AG04450 (cell line): ENCODE results near the gene ZCCHC7. TPM values are rescaled to one million over a fixed set of nuclear protein-coding genes. Genes with fewer than 3 reads are reported as not detected.

ENCODE experiments used
- CTCF ChIA-PET: fragments of 300-600, 350-600 bp; formaldehyde crosslinking; extraction: SDS; loops from one replicate; lab custom pipeline; 2022; ENCODE audit warnings: antibody characterized with exemption, inconsistent platforms; lab: Charles Lee
- POLR2A ChIA-PET: fragments of 350-600 bp; formaldehyde crosslinking; extraction: SDS; loops from one replicate; lab custom pipeline; 2021; ENCODE audit warnings: antibody characterized with exemption, inconsistent platforms; lab: Yijun Ruan, JAX
- DNase-seq: peaks from one replicate; pipeline ENCODE4 v3.0.0-alpha.2; 2011; ENCODE audit warnings: low read depth, low spot score
- H3K27ac ChIP-seq: one replicate; pipeline ENCODE4 v1.5.1; 2012; ENCODE audit warnings: low read depth, low read length, control low read depth
- H3K27me3 ChIP-seq: one replicate; pipeline ENCODE4 v1.6.0; 2012; ENCODE audit warnings: low read length; ENCODE audit not compliant: control insufficient read depth, insufficient read depth
- H3K4me3 ChIP-seq: 2 replicates; pipeline ENCODE4 v1.5.1; 2011; ENCODE audit warnings: mild to moderate bottlenecking, low read depth, low read length, control low read depth
- H3K9me3 ChIP-seq: 2 replicates; pipeline ENCODE4 v1.5.1; 2012; ENCODE audit warnings: low read length; ENCODE audit not compliant: control insufficient read depth, insufficient read depth
- CTCF ChIP-seq: IDR thresholded peaks from 2 replicates; pipeline ENCODE4 v1.5.1; 2011; ENCODE audit warnings: low read depth, low read length, control low read depth, inconsistent platforms
- polyA plus RNA-seq: library from polyadenylated mRNA; depleted of rRNA; stranded (reverse); fragments of >200 nt; gene quantifications from 2 replicates; pipeline ENCODE4 v1.2.3, GENCODE V29; 2011

Gene ZCCHC7
- polyA plus RNA-seq, 1 experiment: 21.6 TPM

- CTCF ChIA-PET: no interaction called here
- Histone ChIP-seq H3K4me3 (no peak overlapping the region), H3K27me3 (peaks cover 19% of the 10 kb centered on the region), H3K27ac (no peak overlapping the region), H3K9me3 (no peaks in the 10 kb centered on the region)
- POLR2A ChIA-PET: no interaction called here
- TF ChIP-seq CTCF: no peak
- DNase-seq: no peak
Measured at GRCh38 chr9:37374892-37375291, 254.5 kb downstream of the ZCCHC7 start.

GRCh38 chr9:37377688-37378612 is 257.6 kb downstream of the ZCCHC7 start:
- Histone ChIP-seq H3K27me3 (peaks cover 20% of the 10 kb centered on the region), H3K4me3 (no peak overlapping the region), H3K9me3 (no peaks in the 10 kb centered on the region), H3K27ac (no peak overlapping the region)
- ChIA-PET POLR2A (no interaction called here), CTCF (no interaction called here)
- no peak for DNase-seq
- TF ChIP-seq CTCF: no peak

- no peak for TF ChIP-seq CTCF
- Histone ChIP-seq H3K27me3 (peaks cover 26% of the 10 kb centered on the region), H3K9me3 (no peaks in the 10 kb centered on the region), H3K4me3 (no peak overlapping the region), H3K27ac (no peak overlapping the region)
- ChIA-PET POLR2A (no interaction called here), CTCF (no interaction called here)
- DNase-seq: no peak
Measured at GRCh38 chr9:37378613-37379004, 258.2 kb downstream of the ZCCHC7 start.

- Histone ChIP-seq H3K27ac (no peak overlapping the region), H3K4me3 (no peak overlapping the region), H3K9me3 (no peaks in the 10 kb centered on the region), H3K27me3 (peaks cover 28% of the 10 kb centered on the region)
- DNase-seq: no peak
- ChIA-PET POLR2A (no interaction called here), CTCF (no interaction called here)
- TF ChIP-seq CTCF: no peak
Measured at GRCh38 chr9:37379835-37380234, 259.5 kb downstream of the ZCCHC7 start.

- no peak for TF ChIP-seq CTCF
- DNase-seq: no peak
- Histone ChIP-seq H3K9me3 (no peaks in the 10 kb centered on the region), H3K27ac (no peak overlapping the region), H3K27me3 (peaks cover 25% of the 10 kb centered on the region), H3K4me3 (no peak overlapping the region)
- ChIA-PET POLR2A (no interaction called here), CTCF (no interaction called here)
Measured at GRCh38 chr9:37380570-37380969, 260.2 kb downstream of the ZCCHC7 start.
